Loucy (cell line): Measurements from ENCODE around the gene KLF13.

Source experiments
- H2AFZ ChIP-seq: fragments of 200-600 bp; sonication (generic); 2 replicates; pipeline ENCODE4 v1.6.0; 2016; ENCODE audit warnings: antibody characterized with exemption, mild to moderate bottlenecking, low read length, moderate library complexity
- H3F3A ChIP-seq: fragments of 200-600 bp; 2 replicates; pipeline ENCODE4 v1.6.0; 2016; ENCODE audit warnings: antibody characterized with exemption, low read depth, mild to moderate bottlenecking
- H3K27me3 ChIP-seq: fragments of 200-600 bp; sonication (generic); 2 replicates; pipeline ENCODE4 v1.6.1; 2014; ENCODE audit warnings: low read length, mild to moderate bottlenecking; ENCODE audit not compliant: insufficient read depth, poor library complexity, severe bottlenecking
- H3K36me3 ChIP-seq: fragments of 200-600 bp; sonication (generic); 2 replicates; pipeline ENCODE4 v1.6.1; 2016; ENCODE audit warnings: low read length; ENCODE audit not compliant: insufficient read depth
- H3K4me1 ChIP-seq: fragments of 200-600 bp; sonication (generic); 2 replicates; pipeline ENCODE4 v1.5.1; 2014; ENCODE audit warnings: low read length, mild to moderate bottlenecking; ENCODE audit not compliant: insufficient read depth, poor library complexity, severe bottlenecking
- H3K4me2 ChIP-seq: fragments of 200-600 bp; sonication (generic); 2 replicates; pipeline ENCODE4 v1.6.0; 2014; ENCODE audit warnings: antibody characterized with exemption, low read length, low read depth, mild to moderate bottlenecking; ENCODE audit not compliant: poor library complexity, severe bottlenecking
- H3K4me3 ChIP-seq: fragments of 200-600 bp; sonication (generic); 2 replicates; pipeline ENCODE4 v1.5.1; 2014; ENCODE audit warnings: low read length, mild to moderate bottlenecking, mixed read lengths; ENCODE audit not compliant: poor library complexity, severe bottlenecking
- H3K79me2 ChIP-seq: fragments of 200-600 bp; sonication (generic); 2 replicates; pipeline ENCODE4 v1.6.1; 2014; ENCODE audit warnings: low read length; ENCODE audit not compliant: insufficient read depth
- H3K9ac ChIP-seq: fragments of 200-600 bp; sonication (generic); 2 replicates; pipeline ENCODE4 v1.6.0; 2014; ENCODE audit warnings: mild to moderate bottlenecking, low read depth, low read length, moderate library complexity; ENCODE audit not compliant: poor library complexity, severe bottlenecking
- H3K9me2 ChIP-seq: fragments of 200-600 bp; sonication (generic); replicated peaks from 2 replicates; pipeline ENCODE4 v1.6.1; 2016; ENCODE audit warnings: low read depth, low read length, mixed read lengths
- H3K9me3 ChIP-seq: fragments of 200-600 bp; sonication (generic); 2 replicates; pipeline ENCODE4 v1.6.1; 2014; ENCODE audit warnings: mild to moderate bottlenecking, antibody characterized with exemption, low read length, low read depth; ENCODE audit not compliant: insufficient read depth
- H4K20me1 ChIP-seq: fragments of 200-600 bp; sonication (generic); 2 replicates; pipeline ENCODE4 v1.6.0; 2014; ENCODE audit warnings: antibody characterized with exemption, low read length, mild to moderate bottlenecking; ENCODE audit not compliant: insufficient read depth, poor library complexity, severe bottlenecking
- EZH2phosphoT487 ChIP-seq: fragments of 200-600 bp; IDR thresholded peaks from 2 replicates; pipeline ENCODE4 v1.6.1; 2018; ENCODE audit warnings: antibody characterized with exemption, mild to moderate bottlenecking, moderate library complexity, borderline replicate concordance
- TF ChIP-seq, protein P1 (sequence below): fragments of 200-600 bp; sonication (generic); conservative IDR thresholded peaks from 2 replicates; pipeline ENCODE4 v1.5.1; 2014; ENCODE audit warnings: mild to moderate bottlenecking, antibody characterized with exemption, low read length

KLF13 gene

DNA sequence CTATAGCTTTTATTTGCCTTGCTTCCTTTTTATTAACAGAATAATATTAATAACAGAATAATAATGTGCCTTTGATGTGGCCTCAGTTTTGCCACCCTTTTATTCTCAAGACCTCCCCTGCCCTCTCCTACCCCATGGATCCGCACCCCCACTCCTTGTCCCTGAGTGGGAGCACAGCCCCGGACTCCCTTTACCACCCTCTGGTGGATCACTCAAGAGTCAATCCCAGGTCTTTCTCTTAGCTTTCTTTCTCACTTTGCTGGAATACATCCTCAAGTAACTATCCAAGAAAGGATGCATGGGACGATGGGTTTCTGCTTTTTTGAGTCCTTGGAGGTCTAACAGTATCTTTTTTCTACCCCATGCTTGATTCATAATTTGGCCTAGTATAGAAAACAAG, 63.4 kb downstream of the KLF13 start:
- H4K20me1 ChIP-seq: no peaks in the 10 kb centered on the region
- no peaks in the 10 kb centered on the region; the same call in 1 of the 2 replicates for H3F3A ChIP-seq
- no peaks in the 10 kb centered on the region for H3K9me2 ChIP-seq
- H3K4me3 ChIP-seq: no peak overlapping the region
- H3K9me3 ChIP-seq: no peaks in the 10 kb centered on the region
- H3K36me3 ChIP-seq: no peaks in the 10 kb centered on the region
- H3K4me1 ChIP-seq: peaks cover 9% of the 10 kb centered on the region
- H2AFZ ChIP-seq: no peak overlapping the region
- H3K4me2 ChIP-seq: no peak overlapping the region
- no peak overlapping the region for H3K9ac ChIP-seq
- TF ChIP-seq, protein P1, sequence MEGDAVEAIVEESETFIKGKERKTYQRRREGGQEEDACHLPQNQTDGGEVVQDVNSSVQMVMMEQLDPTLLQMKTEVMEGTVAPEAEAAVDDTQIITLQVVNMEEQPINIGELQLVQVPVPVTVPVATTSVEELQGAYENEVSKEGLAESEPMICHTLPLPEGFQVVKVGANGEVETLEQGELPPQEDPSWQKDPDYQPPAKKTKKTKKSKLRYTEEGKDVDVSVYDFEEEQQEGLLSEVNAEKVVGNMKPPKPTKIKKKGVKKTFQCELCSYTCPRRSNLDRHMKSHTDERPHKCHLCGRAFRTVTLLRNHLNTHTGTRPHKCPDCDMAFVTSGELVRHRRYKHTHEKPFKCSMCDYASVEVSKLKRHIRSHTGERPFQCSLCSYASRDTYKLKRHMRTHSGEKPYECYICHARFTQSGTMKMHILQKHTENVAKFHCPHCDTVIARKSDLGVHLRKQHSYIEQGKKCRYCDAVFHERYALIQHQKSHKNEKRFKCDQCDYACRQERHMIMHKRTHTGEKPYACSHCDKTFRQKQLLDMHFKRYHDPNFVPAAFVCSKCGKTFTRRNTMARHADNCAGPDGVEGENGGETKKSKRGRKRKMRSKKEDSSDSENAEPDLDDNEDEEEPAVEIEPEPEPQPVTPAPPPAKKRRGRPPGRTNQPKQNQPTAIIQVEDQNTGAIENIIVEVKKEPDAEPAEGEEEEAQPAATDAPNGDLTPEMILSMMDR: no peak
- no peak for TF ChIP-seq EZH2phosphoT487
- no peaks in the 10 kb centered on the region for H3K27me3 ChIP-seq
- H3K79me2 ChIP-seq: no peaks in the 10 kb centered on the region

DNA sequence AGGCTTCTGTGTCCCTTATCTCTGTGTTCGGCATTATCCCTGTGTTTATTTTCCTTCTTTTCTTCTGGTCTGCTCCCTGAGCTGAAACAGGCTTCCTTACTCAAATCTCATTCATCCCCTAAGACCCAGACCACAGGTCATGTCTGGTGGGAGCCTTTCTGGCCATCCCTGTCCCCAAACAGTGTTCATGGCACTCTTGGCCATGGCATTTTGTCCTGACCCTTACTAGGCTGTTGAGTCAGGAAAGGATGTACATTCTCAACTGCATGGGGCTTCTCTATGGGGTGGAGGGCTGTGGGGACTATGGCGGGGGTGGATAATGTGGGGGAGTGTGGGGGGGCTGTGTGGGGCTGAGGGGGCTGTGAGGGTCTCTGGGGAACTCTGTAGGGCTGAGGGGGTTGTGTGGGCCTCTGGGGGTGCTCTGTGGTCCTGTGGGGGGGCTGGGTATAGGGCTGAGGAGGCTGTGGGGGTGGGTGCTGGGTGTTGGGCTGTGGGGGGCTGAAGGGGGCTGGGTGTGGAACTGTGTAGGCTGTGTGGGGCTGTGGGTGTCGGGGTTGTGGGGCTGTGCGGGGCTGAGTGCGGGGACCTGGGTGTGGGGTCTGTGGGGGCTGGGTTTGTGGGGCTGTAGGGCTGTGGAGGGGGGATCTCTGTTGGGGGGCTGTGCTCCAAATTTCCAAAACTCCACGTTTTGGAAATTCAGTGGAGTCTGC, 64.3 kb downstream of the KLF13 start:
- H3K9me2 ChIP-seq: no peaks in the 10 kb centered on the region
- H3F3A ChIP-seq: no peaks in the 10 kb centered on the region; the same call in 1 of the 2 replicates
- H2AFZ ChIP-seq: no peak overlapping the region
- no peaks in the 10 kb centered on the region for H3K9me3 ChIP-seq
- TF ChIP-seq EZH2phosphoT487: no peak
- TF ChIP-seq, protein P1: no peak
- no peaks in the 10 kb centered on the region for H4K20me1 ChIP-seq
- peaks cover 9% of the 10 kb centered on the region for H3K4me1 ChIP-seq
- H3K4me3 ChIP-seq: no peak overlapping the region
- H3K79me2 ChIP-seq: no peaks in the 10 kb centered on the region
- no peaks in the 10 kb centered on the region for H3K36me3 ChIP-seq
- no peaks in the 10 kb centered on the region for H3K27me3 ChIP-seq
- no peak overlapping the region for H3K4me2 ChIP-seq
- H3K9ac ChIP-seq: no peak overlapping the region

DNA sequence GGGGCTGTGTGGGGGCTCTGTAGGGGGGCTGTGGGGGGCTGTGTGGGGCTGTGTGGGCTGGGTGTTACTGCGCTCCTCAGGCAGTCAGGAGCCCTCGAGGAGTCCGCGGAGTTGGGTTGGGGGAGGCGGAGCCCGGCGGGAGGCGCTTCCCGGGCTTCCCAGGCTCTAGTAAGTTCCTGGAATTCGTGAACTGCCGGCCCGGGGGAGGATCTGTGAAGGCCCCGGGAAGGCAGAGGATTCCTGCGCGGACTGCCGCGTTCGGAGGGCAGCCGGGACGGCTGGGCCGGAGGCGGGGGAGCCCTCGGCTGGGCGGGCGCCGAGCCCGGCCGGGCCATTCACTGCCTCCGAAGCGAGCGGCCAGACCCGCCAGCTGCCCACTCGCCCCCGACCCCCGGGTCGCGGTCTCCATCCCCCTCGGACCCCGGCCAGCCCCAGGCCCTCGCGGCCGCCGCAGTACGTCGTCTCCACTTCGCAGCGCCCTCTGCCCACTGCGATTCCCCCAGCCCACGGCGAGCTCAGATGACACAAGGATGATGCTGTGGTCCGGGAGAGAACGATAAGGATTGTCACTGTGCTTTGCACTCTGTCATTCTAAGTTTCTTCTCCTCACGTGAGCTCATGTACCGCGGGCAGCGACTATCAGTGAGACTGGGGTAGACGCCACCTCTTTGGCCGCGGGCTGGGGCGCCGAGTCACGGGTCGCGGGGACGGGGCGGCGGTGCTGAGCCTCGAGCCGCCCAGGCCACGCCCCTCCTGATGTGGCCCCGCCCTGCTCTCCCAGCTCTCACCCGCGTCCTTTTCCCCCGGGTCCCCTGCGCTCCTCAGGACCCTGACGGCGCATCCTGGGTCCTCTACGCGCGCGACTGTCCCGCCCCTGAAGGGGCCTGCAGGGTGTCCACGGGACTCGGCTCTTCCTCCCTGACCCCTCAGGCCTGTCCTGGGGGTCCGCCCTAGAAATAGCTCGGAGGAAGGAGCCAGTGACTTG, 65.3 kb downstream of the KLF13 start:
- no peaks in the 10 kb centered on the region for H3K27me3 ChIP-seq
- no peaks in the 10 kb centered on the region for H3K9me3 ChIP-seq
- H3K4me1 ChIP-seq: peaks cover 7% of the 10 kb centered on the region
- H3K4me3 ChIP-seq: peak overlapping the region; percentile 74
- no peaks in the 10 kb centered on the region; the same call in 1 of the 2 replicates for H3F3A ChIP-seq
- no peaks in the 10 kb centered on the region for H3K36me3 ChIP-seq
- H3K4me2 ChIP-seq: peak overlapping the region; percentile 79
- H4K20me1 ChIP-seq: no peaks in the 10 kb centered on the region
- no peaks in the 10 kb centered on the region for H3K79me2 ChIP-seq
- H2AFZ ChIP-seq: peak overlapping the region; percentile 78; the same call in 1 of the 2 replicates
- TF ChIP-seq EZH2phosphoT487: no peak
- TF ChIP-seq, protein P1: no peak
- H3K9me2 ChIP-seq: no peaks in the 10 kb centered on the region
- no peak overlapping the region for H3K9ac ChIP-seq
